GM21447 (cell line): ENCODE measurements around the gene PDCD7.
"Not testable (repeated sequence)": the region's sequence is repeated elsewhere in the genome, so short reads cannot be mapped to it uniquely, and the experiment has no call there.

Source experiments
- ATAC-seq: cut with Tn5 transposase; IDR thresholded peaks from one replicate; pipeline ENCODE4 v1.9.1; 2021; ENCODE audit not compliant: unreplicated experiment

Gene PDCD7

DNA sequence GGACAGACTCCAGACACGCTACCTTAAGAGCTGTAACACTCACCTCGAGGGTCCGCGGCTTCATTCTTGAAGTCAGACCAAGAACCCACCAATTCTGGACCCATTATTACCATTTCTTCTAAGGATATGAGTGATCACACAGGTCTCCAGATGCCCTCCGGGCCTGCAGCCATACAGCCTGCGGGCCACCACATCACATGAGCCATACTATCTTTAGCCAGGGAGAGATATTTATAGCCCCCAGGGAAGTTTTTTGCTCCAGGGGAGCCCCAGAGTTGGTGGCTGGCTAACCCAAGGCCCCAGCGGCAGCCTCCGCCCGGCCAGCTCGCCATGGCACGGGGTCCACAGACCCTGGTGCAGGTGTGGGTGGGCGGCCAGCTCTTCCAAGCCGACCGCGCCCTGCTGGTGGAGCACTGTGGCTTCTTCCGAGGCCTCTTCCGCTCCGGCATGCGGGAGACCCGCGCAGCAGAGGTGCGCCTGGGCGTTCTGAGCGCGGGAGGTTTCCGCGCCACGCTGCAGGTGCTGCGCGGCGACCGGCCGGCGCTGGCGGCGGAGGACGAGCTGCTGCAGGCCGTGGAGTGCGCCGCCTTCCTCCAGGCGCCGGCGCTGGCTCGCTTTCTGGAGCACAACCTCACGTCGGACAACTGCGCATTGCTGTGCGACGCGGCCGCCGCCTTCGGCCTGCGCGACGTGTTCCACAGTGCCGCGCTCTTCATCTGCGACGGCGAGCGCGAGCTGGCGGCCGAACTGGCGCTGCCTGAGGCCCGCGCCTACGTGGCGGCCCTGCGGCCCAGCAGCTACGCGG lies 56.9 kb downstream of the PDCD7 start, which contains the start of gene KBTBD13:
TSS of gene KBTBD13 (plus strand) at position 261 of the 805 bp plus-strand sequence. CDS start at position 331, 70 bp downstream.
- ATAC-seq, result no peak

DNA sequence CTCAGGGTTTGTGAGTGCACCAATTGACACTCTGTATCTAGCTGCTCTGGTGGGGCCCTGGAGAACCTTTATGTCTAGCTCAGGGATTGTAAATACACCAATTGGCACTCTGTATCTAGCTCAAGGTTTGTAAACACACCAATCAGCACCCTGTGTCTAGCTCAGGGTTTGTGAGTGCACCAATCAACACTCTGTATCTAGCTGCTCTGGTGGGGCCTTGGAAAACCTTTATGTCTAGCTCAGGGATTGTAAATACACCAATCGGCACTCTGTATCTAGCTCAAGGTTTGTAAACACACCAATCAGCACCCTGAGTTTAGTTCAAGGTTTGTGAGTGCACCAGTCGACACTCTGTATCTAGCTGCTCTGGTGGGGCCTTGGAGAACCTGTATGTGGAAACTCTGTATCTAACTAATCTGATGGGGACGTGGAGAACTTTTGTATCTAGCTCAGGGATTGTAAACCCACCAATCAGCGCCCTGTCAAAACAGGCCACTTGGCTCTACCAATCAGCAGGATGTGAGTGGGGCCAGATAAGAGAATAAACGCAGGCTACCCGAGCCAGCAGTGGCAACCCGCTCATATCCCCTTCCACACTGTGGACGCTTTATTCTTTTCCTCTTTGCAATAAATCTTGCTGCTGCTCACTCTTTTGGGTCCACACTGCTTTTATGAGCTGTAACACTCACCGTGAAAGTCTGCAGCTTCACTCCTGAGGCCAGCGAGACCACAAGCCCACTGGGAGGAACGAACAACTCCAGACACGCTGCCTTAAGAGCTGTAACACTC lies 57.8 kb downstream of the PDCD7 start:
- not testable (repeated sequence) for ATAC-seq

GRCh38 chr15:65074946-65075345 lies 58.7 kb downstream of the PDCD7 start:
- not testable (repeated sequence) for ATAC-seq

DNA sequence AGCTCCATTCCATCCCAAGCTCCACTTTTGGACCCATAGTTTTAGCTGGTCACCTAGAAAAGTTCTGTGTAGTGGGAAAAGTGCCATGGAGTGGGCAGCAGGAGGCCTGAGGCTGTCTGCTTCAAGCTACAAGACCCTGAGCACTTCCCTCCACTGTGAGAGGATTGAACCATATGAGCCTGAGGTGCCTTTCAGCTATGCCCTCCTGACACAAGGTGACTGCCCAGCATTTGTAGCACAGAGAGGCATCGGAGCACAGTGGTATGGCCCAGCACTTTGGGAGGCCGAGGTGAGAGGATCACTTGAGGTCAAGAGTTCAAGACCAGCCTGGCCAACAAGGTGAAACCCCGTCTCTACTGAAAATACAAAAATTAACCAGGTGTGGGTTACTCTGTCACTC lies 61.0 kb downstream of the PDCD7 start:
- ATAC-seq, result no peak

DNA sequence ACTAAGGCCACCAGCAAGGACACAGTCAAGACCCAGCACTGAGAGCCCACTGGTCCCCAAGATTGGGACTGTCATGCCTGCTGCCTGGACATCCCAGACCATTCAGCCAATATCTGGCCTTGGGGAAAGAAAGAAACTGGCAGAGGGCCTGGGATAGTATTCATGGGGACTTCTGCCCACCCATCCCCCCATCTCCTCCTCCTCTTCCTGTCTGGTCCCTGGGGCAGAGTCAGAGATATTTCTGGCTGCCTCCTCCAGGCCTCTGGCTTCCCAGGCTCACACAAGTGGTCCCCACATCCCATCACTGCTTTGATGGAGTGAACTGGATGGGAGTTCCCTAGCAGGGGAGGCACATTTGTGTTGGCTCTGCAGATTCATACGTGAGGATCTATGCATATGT lies 61.6 kb downstream of the PDCD7 start:
- no peak for ATAC-seq

GRCh38 chr15:65071381-65071811 lies 62.2 kb downstream of the PDCD7 start:
- ATAC-seq, result no peak

DNA sequence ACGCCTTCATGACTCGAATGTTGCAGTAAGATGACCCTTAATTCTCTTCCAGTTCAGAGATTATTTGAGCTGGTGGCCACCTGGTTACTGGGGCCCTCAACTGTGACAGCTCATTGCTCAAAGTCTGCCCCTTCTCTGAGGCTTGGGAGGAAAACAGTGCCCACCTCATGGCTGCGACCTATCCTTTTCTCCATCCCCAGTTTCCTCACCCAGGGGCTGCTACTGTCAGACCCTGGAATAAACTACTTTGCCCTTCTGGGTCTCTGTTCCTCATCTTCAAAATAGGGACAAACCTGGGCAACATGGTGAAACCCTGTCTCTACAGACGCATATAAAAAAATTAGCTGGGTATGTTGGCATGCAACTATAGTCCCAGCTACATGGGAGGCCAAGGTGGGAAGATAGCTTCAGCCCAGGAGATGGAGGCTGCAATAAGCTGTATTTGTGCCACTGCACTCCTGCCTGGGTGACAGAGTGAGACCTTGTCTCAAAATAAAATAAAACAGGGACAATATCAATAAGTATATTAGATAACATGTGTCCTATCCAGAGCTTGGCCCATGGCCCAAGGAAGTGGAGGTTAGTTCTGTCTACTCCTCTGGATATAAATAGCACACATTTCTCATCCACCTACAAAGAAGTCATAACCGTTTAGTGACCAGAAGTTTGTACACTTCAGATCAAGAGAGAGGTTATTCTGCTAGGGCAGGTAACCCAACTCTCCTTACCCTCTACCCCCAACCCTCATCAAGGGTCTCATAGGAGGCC lies 63.6 kb downstream of the PDCD7 start:
- ATAC-seq, result no peak

DNA sequence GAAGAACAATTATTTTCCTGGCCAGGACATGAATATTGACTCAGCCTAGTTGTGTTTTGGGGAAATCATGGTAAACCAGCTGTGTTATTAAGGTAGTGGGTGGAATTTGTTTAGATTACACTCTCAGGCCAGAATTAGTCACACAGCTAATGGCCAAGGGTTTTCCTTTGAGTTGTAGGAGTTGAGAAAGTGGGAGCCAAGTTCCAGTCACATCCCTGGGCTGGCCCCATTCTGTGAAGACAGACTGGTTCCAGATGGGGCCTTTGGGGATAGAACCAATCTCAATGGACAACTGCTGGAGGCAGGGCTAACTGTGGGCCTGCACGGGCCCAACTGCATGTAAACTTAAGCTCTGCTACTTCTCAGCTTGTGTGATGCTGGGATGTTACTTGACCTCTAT lies 64.4 kb downstream of the PDCD7 start:
- no peak for ATAC-seq

GRCh38 chr15:65068403-65068788 lies 65.2 kb downstream of the PDCD7 start:
- ATAC-seq, result no peak

DNA sequence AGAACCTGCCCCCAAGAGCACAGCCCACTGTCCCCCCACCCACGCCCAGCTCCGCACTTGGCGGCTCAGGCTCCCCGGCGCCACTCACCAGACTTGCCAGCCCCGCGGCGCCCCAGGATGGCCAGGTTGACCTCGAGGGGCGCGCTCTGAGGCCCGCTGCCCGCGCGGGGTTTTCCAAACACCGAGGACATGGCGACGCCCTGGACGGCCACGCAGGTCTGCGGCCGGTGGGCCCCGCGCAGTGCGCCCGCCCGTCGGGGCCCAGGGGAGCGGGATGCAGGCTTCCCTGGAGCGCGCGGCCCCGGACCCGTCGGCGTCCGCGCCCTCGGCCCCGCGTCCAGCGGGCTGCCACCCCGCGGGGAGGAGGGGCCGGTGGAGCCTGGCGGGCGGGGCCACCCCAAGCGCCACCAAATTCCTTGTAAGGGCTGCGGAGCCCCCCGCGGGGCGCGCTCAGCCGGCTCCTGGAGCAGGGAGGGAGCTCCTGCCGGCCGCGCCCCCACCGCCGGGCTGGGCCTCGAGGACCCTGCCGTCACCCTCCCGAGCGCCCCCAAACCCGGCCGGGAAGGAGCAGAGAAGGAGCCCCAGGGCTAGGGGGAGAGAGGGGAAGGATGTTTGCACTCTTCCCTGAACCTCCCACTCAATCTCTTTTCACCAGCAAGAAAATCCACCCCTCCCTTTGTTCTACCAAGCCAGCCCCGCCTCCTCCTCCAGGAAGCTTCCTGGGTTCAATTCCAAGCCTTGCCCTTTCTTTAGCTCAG lies 65.8 kb downstream of the PDCD7 start, which contains the start of gene RASL12:
TSS of gene RASL12 (minus strand) at position 347 of the 758 bp plus-strand sequence. CDS start at position 191, 156 bp downstream.
- no peak for ATAC-seq
